ENCODE results near the gene SERGEF. TPM values are rescaled to one million over a fixed set of nuclear protein-coding genes. Genes with fewer than 3 reads are reported as not detected.

The SERGEF gene
- total RNA-seq, 4 donors from 2014 or later: 32.0 to 50.2 (median 37.6) TPM

GRCh38 chr11:17741487-17741886 lies 271.4 kb downstream of the SERGEF start:
- intact Hi-C loops (cut with DNase I): no loop called here
- no peaks in the 10 kb centered on the region for H3K36me3 ChIP-seq
- TF ChIP-seq EP300 (IDR thresholded peaks at IDR 0.05): no peak
- no peak for TF ChIP-seq POLR2AphosphoS5 (IDR thresholded peaks at IDR 0.05)
- no peak for TF ChIP-seq CTCF (IDR thresholded peaks at IDR 0.05)
- no peak for TF ChIP-seq POLR2A (IDR thresholded peaks at IDR 0.05; ENCODE audit: low read depth)
- no peak overlapping the region for H3K4me3 ChIP-seq
- peaks cover 0 to 69% (median 24%) of the 10 kb centered on the region in 4 donors for H3K27me3 ChIP-seq
- H3K27ac ChIP-seq (replicated peaks in 1 of 4): no peak overlapping the region
- 95% methylated on average over 10 of the region's 10 CpGs for WGBS
- H3K9me3 ChIP-seq: no peaks in the 10 kb centered on the region
- no peak for DNase-seq (ENCODE audit: extremely low spot score)
- peaks cover 0 to 1% (median under 1%) of the 10 kb centered on the region in 4 donors for H3K4me1 ChIP-seq

- H3K4me3 ChIP-seq: no peak overlapping the region
- H3K27me3 ChIP-seq: peaks cover 0 to 71% (median 32%) of the 10 kb centered on the region in 4 donors
- no peak overlapping the region for H3K27ac ChIP-seq (replicated peaks in 1 of 4)
- DNase-seq (ENCODE audit: extremely low spot score): no peak
- intact Hi-C loops (cut with DNase I): no loop called here
- no peaks in the 10 kb centered on the region for H3K36me3 ChIP-seq
- no peaks in the 10 kb centered on the region for H3K9me3 ChIP-seq
- peaks cover 0 to 9% (median 7%) of the 10 kb centered on the region in 4 donors for H3K4me1 ChIP-seq
- WGBS: no CpG with 5 or more reads among the region's 7 CpGs
- TF ChIP-seq POLR2AphosphoS5 (IDR thresholded peaks at IDR 0.05) (no peak), EP300 (IDR thresholded peaks at IDR 0.05) (no peak), CTCF (IDR thresholded peaks at IDR 0.05) (no peak), POLR2A (IDR thresholded peaks at IDR 0.05; ENCODE audit: low read depth) (no peak)
Observed at GRCh38 chr11:17740649-17741235, 272.1 kb downstream of the SERGEF start.

GRCh38 chr11:17739945-17740338 lies 272.9 kb downstream of the SERGEF start:
- H3K9me3 ChIP-seq: no peaks in the 10 kb centered on the region
- intact Hi-C loops (cut with DNase I): no loop called here
- TF ChIP-seq EP300 (IDR thresholded peaks at IDR 0.05) (no peak), CTCF (IDR thresholded peaks at IDR 0.05) (no peak), POLR2A (IDR thresholded peaks at IDR 0.05; ENCODE audit: low read depth) (no peak), POLR2AphosphoS5 (IDR thresholded peaks at IDR 0.05) (no peak)
- no peak overlapping the region for H3K27ac ChIP-seq (replicated peaks in 1 of 4)
- H3K4me3 ChIP-seq: no peak overlapping the region
- DNase-seq (ENCODE audit: extremely low spot score): no peak
- peaks cover 0 to 79% (median 33%) of the 10 kb centered on the region in 4 donors for H3K27me3 ChIP-seq
- peaks cover 4 to 17% (median 15%) of the 10 kb centered on the region in 4 donors for H3K4me1 ChIP-seq
- H3K36me3 ChIP-seq: no peaks in the 10 kb centered on the region
- WGBS: 28% methylated on average over 2 of the region's 6 CpGs

- Histone ChIP-seq H3K4me3 (no peak overlapping the region), H3K4me1 (peaks cover 10 to 29% (median 27%) of the 10 kb centered on the region in 4 donors), H3K36me3 (no peaks in the 10 kb centered on the region), H3K27ac (replicated peaks in 1 of 4) (no peak overlapping the region), H3K9me3 (no peaks in the 10 kb centered on the region), H3K27me3 (peaks cover 0 to 85% (median 33%) of the 10 kb centered on the region in 4 donors)
- no peak for DNase-seq (ENCODE audit: extremely low spot score)
- intact Hi-C loops (cut with DNase I): no loop called here
- 38% methylated on average over 8 of the region's 10 CpGs for WGBS
- TF ChIP-seq CTCF (IDR thresholded peaks at IDR 0.05): no peak
- TF ChIP-seq EP300 (IDR thresholded peaks at IDR 0.05): no peak
- TF ChIP-seq POLR2A (IDR thresholded peaks at IDR 0.05; ENCODE audit: low read depth): no peak
- no peak for TF ChIP-seq POLR2AphosphoS5 (IDR thresholded peaks at IDR 0.05)
Observed at GRCh38 chr11:17738151-17738973, 274.5 kb downstream of the SERGEF start.

Other genes with a start within 250 kb of the SERGEF start
- gene TPH1, start 33.2 kb upstream of the SERGEF start, total RNA-seq: under 1 TPM in 3 of 4 donors, not detected in 1; 0.06 to 0.42 (median 0.17) TPM
- gene SAAL1, start 93.0 kb upstream of the SERGEF start, total RNA-seq: 10 to 100 TPM; 10.3 to 19.1 (median 11.1) TPM
- not detected for gene MRGPRX3, start 119.5 kb upstream of the SERGEF start, total RNA-seq
- not detected for gene MRGPRX4, start 159.8 kb upstream of the SERGEF start, total RNA-seq
- not detected for gene SAA4, start 223.8 kb upstream of the SERGEF start, total RNA-seq
- under 1 TPM in 1 of 4 donors, not detected in 3; 0.34 TPM for gene SAA2, start 235.6 kb upstream of the SERGEF start, total RNA-seq

All from esophagus muscularis mucosa (tissue), 4 donors.